Neural cell (in vitro differentiated cells): ENCODE results near the gene ZNF394. TPM values are rescaled to one million over a fixed set of nuclear protein-coding genes. Genes with fewer than 3 reads are reported as not detected.

Experiments used
- H2AFZ ChIP-seq: fragments of 200-600, 300-800 bp; sonication (generic), shearing (Covaris generic); 2 replicates; pipeline ENCODE4 v1.6.0; 2014; ENCODE audit warnings: low read depth, mild to moderate bottlenecking, antibody characterized with exemption, low read length, moderate library complexity
- H3F3A ChIP-seq: fragments of 200-600 bp; shearing (Covaris generic); 2 replicates; pipeline ENCODE4 v1.6.1; 2016; ENCODE audit warnings: mild to moderate bottlenecking, moderate library complexity, mixed read lengths, antibody characterized with exemption, low read length; ENCODE audit not compliant: insufficient read depth, poor library complexity, severe bottlenecking
- H3K27ac ChIP-seq: fragments of 200-600, 300-800 bp; sonication (generic), shearing (Covaris generic); 2 replicates; pipeline ENCODE4 v1.5.1; 2014; ENCODE audit warnings: mild to moderate bottlenecking, low read length, moderate library complexity
- H3K27me3 ChIP-seq: fragments of 300-800, 200-600 bp; sonication (generic), shearing (Covaris generic); 2 replicates; pipeline ENCODE4 v1.6.0; 2014; ENCODE audit warnings: mild to moderate bottlenecking, low read depth, low read length, moderate library complexity; ENCODE audit not compliant: insufficient read depth
- H3K36me3 ChIP-seq: fragments of 300-800, 200-600 bp; sonication (generic), shearing (Covaris generic); 2 replicates; pipeline ENCODE4 v1.5.1; 2014; ENCODE audit warnings: mild to moderate bottlenecking, antibody characterized with exemption, low read length, moderate library complexity; ENCODE audit not compliant: insufficient read depth
- H3K4me2 ChIP-seq: fragments of 300-800, 200-600 bp; sonication (generic), shearing (Covaris generic); 2 replicates; pipeline ENCODE4 v1.6.0; 2014; ENCODE audit warnings: mild to moderate bottlenecking, low read length
- H3K4me3 ChIP-seq: fragments of 300-800, 200-600 bp; sonication (generic), shearing (Covaris generic); 2 replicates; pipeline ENCODE4 v1.5.1; 2014; ENCODE audit warnings: mild to moderate bottlenecking, low read length, moderate library complexity
- H3K79me2 ChIP-seq: fragments of 200-600 bp; shearing (Covaris generic); replicated peaks from 2 replicates; pipeline ENCODE4 v1.6.0; 2014; ENCODE audit warnings: mild to moderate bottlenecking, low read length, moderate library complexity; ENCODE audit not compliant: insufficient read depth
- H3K9ac ChIP-seq: fragments of 300-800, 200-600 bp; sonication (generic), shearing (Covaris generic); 2 replicates; pipeline ENCODE4 v1.6.1; 2016; ENCODE audit warnings: mild to moderate bottlenecking, low read length, mixed read lengths
- H3K9me2 ChIP-seq: fragments of 200-600 bp; shearing (Covaris generic); 2 replicates; pipeline ENCODE4 v1.6.1; 2016; ENCODE audit warnings: mild to moderate bottlenecking, low read length, mixed read lengths; ENCODE audit not compliant: insufficient read depth
- H3K9me3 ChIP-seq: fragments of 200-600, 300-800 bp; sonication (generic), shearing (Covaris generic); 2 replicates; pipeline ENCODE4 v1.6.1; 2016; ENCODE audit warnings: mild to moderate bottlenecking, mixed run types, low read length, moderate library complexity, mixed read lengths
- H4K20me1 ChIP-seq: fragments of 200-600 bp; shearing (Covaris generic); 2 replicates; pipeline ENCODE4 v1.6.1; 2016; ENCODE audit warnings: mild to moderate bottlenecking, mixed run types; ENCODE audit not compliant: insufficient read depth
- CTCF ChIP-seq: fragments of 450-650 bp; IDR thresholded peaks from 2 replicates; pipeline ENCODE4 v1.5.1; 2014; ENCODE audit warnings: antibody characterized with exemption, mild to moderate bottlenecking, moderate library complexity; ENCODE audit not compliant: poor library complexity, severe bottlenecking
- EP300 ChIP-seq: fragments of 450-650 bp; conservative IDR thresholded peaks from 2 replicates; pipeline ENCODE4 v1.6.1; 2014; ENCODE audit warnings: antibody characterized with exemption, mild to moderate bottlenecking, moderate library complexity; ENCODE audit not compliant: poor library complexity, severe bottlenecking
- EZH2 ChIP-seq: fragments of 200-600, 300-800 bp; shearing (Covaris generic), sonication (generic); IDR thresholded peaks from 2 replicates; pipeline ENCODE4 v1.6.1; 2014; ENCODE audit warnings: antibody characterized with exemption, low read length, borderline replicate concordance, mild to moderate bottlenecking; ENCODE audit not compliant: insufficient read depth, poor library complexity, severe bottlenecking
- MXI1 ChIP-seq: fragments of 450-650 bp; conservative IDR thresholded peaks from 2 replicates; pipeline ENCODE4 v1.6.1; 2014; ENCODE audit warnings: antibody characterized with exemption, mild to moderate bottlenecking; ENCODE audit not compliant: poor library complexity, severe bottlenecking
- POLR2AphosphoS5 ChIP-seq: IDR thresholded peaks from 2 replicates; pipeline ENCODE4 v1.6.1; 2012
- RAD21 ChIP-seq: fragments of 450-650 bp; conservative IDR thresholded peaks from 2 replicates; pipeline ENCODE4 v1.6.1; 2014; ENCODE audit warnings: antibody characterized with exemption, mild to moderate bottlenecking, moderate library complexity
- REST ChIP-seq: IDR thresholded peaks from 2 replicates; pipeline ENCODE4 v1.6.1; 2012; ENCODE audit warnings: borderline replicate concordance
- SMC3 ChIP-seq: fragments of 450-650 bp; conservative IDR thresholded peaks from 2 replicates; pipeline ENCODE4 v1.6.1; 2014; ENCODE audit warnings: antibody characterized with exemption, mild to moderate bottlenecking, moderate library complexity; ENCODE audit not compliant: poor library complexity
- TAF1 ChIP-seq: IDR thresholded peaks from 2 replicates; pipeline ENCODE4 v1.6.1; 2012; ENCODE audit warnings: low read depth
- polyA plus RNA-seq: library from polyadenylated mRNA; depleted of rRNA; stranded (reverse); fragments of >200 nt; gene quantifications from 2 replicates; pipeline ENCODE4 v1.2.3, GENCODE V29; 2014

Gene ZNF394
- polyA plus RNA-seq, 1 donor from 2014 or later: 9.5 TPM

- no peak for TF ChIP-seq SMC3
- Histone ChIP-seq H3K79me2 (no peaks in the 10 kb centered on the region), H3K9me3 (peaks cover 5% of the 10 kb centered on the region), H3K4me2 (no peak overlapping the region), H3K9me2 (no peaks in the 10 kb centered on the region), H2AFZ (no peak overlapping the region), H3K9ac (no peak overlapping the region), H3K4me3 (no peak overlapping the region), H3K27ac (no peak overlapping the region), H3K27me3 (no peaks in the 10 kb centered on the region), H4K20me1 (no peaks in the 10 kb centered on the region), H3K36me3 (no peaks in the 10 kb centered on the region), H3F3A (no peaks in the 10 kb centered on the region)
Measured at GRCh38 chr7:99541212-99541611, 41.1 kb upstream of the ZNF394 start.

GRCh38 chr7:99540542-99540941 lies 40.5 kb upstream of the ZNF394 start:
- no peak overlapping the region for H3K4me3 ChIP-seq
- H3K9me2 ChIP-seq: no peaks in the 10 kb centered on the region
- TF ChIP-seq POLR2AphosphoS5: no peak
- no peak for TF ChIP-seq MXI1
- no peak for TF ChIP-seq TAF1
- no peak for TF ChIP-seq CTCF
- H3K27ac ChIP-seq: no peak overlapping the region
- H3K36me3 ChIP-seq: no peaks in the 10 kb centered on the region
- no peak overlapping the region for H3K4me2 ChIP-seq
- no peak overlapping the region for H2AFZ ChIP-seq
- peaks cover 5% of the 10 kb centered on the region for H3K9me3 ChIP-seq
- H4K20me1 ChIP-seq: no peaks in the 10 kb centered on the region
- no peaks in the 10 kb centered on the region for H3F3A ChIP-seq
- H3K27me3 ChIP-seq: no peaks in the 10 kb centered on the region
- no peaks in the 10 kb centered on the region for H3K79me2 ChIP-seq
- no peak overlapping the region for H3K9ac ChIP-seq

GRCh38 chr7:99539213-99539811 lies 39.2 kb upstream of the ZNF394 start:
- H3K4me2 ChIP-seq: no peak overlapping the region
- H3K36me3 ChIP-seq: no peaks in the 10 kb centered on the region
- H4K20me1 ChIP-seq: no peaks in the 10 kb centered on the region
- H3K27ac ChIP-seq: no peak overlapping the region
- no peaks in the 10 kb centered on the region for H3K79me2 ChIP-seq
- no peaks in the 10 kb centered on the region for H3K9me2 ChIP-seq
- H3K9me3 ChIP-seq: peaks cover 5% of the 10 kb centered on the region
- H3K4me3 ChIP-seq: no peak overlapping the region
- no peak overlapping the region for H3K9ac ChIP-seq
- no peak for TF ChIP-seq CTCF
- no peak for TF ChIP-seq EZH2
- TF ChIP-seq POLR2AphosphoS5: no peak
- no peak for TF ChIP-seq TAF1
- no peak for TF ChIP-seq MXI1
- TF ChIP-seq SMC3: no peak
- no peak for TF ChIP-seq EP300
- TF ChIP-seq RAD21: no peak
- TF ChIP-seq REST: no peak
- no peaks in the 10 kb centered on the region for H3K27me3 ChIP-seq
- no peaks in the 10 kb centered on the region for H3F3A ChIP-seq
- H2AFZ ChIP-seq: no peak overlapping the region
